IMR-90 (cell line): ENCODE data around the gene SPATA12. TPM values are rescaled to one million over a fixed set of nuclear protein-coding genes. Genes with fewer than 3 reads are reported as not detected.

Source experiments
- ATAC-seq: fragments of 200-7000 bp; cut with Tn5 transposase; 2 replicates; pipeline ENCODE4 v1.9.1; 2020; ENCODE audit warnings: low read depth, mild to moderate bottlenecking, moderate library complexity
- BruUV-seq: library from RNA; stranded (reverse); fragments of 400-500 nt; replicated peaks from 2 replicates; lab custom pipeline; 2021; lab: Mats Ljungman, UMichigan
- CTCF ChIA-PET: fragments of 300-600 bp; formaldehyde crosslinking; extraction: SDS; loops from one replicate; lab custom pipeline; 2021; ENCODE audit warnings: antibody characterized with exemption; lab: Yijun Ruan, JAX
- POLR2A ChIA-PET: fragments of 300-600 bp; sonication (Branson Sonifier 250); formaldehyde crosslinking; loops from one replicate; lab custom pipeline; 2022; ENCODE audit warnings: antibody characterized with exemption; ENCODE audit not compliant: unreplicated experiment; lab: Charles Lee
- DNase-seq: peaks from one replicate; pipeline ENCODE4 v3.0.0; 2013
- H2AFZ ChIP-seq: replicated peaks from 2 replicates; pipeline ENCODE3; 2013; ENCODE audit warnings: low read length, mild to moderate bottlenecking; ENCODE audit not compliant: poor library complexity
- H2AK5ac ChIP-seq: 2 replicates; pipeline ENCODE4 v1.6.1; 2013; ENCODE audit warnings: low read depth, low read length, inconsistent platforms
- H2AK9ac ChIP-seq: replicated peaks from 2 replicates; pipeline ENCODE3; 2013; ENCODE audit warnings: mild to moderate bottlenecking, low read depth, low read length, moderate library complexity; ENCODE audit not compliant: poor library complexity
- H2BK120ac ChIP-seq: 2 replicates; pipeline ENCODE4 v1.6.1; 2013; ENCODE audit warnings: low read depth, low read length, inconsistent platforms
- H2BK15ac ChIP-seq: 3 replicates; pipeline ENCODE4 v1.6.1; 2013; ENCODE audit warnings: low read depth, low read length, inconsistent platforms
- H2BK20ac ChIP-seq: 2 replicates; pipeline ENCODE4 v1.6.1; 2013; ENCODE audit warnings: low read depth, mild to moderate bottlenecking, inconsistent platforms, low read length, moderate library complexity
- H2BK5ac ChIP-seq: 2 replicates; pipeline ENCODE4 v1.6.1; 2013; ENCODE audit warnings: mild to moderate bottlenecking, low read depth, low read length, inconsistent platforms; ENCODE audit not compliant: poor library complexity, severe bottlenecking
- H3K14ac ChIP-seq: replicated peaks from 2 replicates; pipeline ENCODE4 v1.6.1; 2013; ENCODE audit warnings: low read depth, low read length, inconsistent platforms
- H3K18ac ChIP-seq: 2 replicates; pipeline ENCODE4 v1.6.1; 2013; ENCODE audit warnings: low read depth, low read length, control low read depth
- H3K23ac ChIP-seq: 2 replicates; pipeline ENCODE4 v1.6.1; 2013; ENCODE audit warnings: low read depth, low read length, inconsistent platforms
- H3K27ac ChIP-seq: 2 replicates; pipeline ENCODE4 v1.5.1; 2013; ENCODE audit warnings: mild to moderate bottlenecking, control low read depth, low read length; ENCODE audit not compliant: insufficient read depth
- H3K27me3 ChIP-seq: 2 replicates; pipeline ENCODE4 v1.6.1; 2013; ENCODE audit warnings: low read length; ENCODE audit not compliant: control insufficient read depth, insufficient read depth
- H3K36me3 ChIP-seq: 2 replicates; pipeline ENCODE4 v1.6.1; 2013; ENCODE audit warnings: low read length, mixed read lengths; ENCODE audit not compliant: control insufficient read depth, insufficient read depth
- H3K4ac ChIP-seq: 2 replicates; pipeline ENCODE4 v1.6.1; 2013; ENCODE audit warnings: low read depth, low read length, inconsistent platforms
- H3K4me1 ChIP-seq: 2 replicates; pipeline ENCODE4 v1.6.1; 2013; ENCODE audit warnings: low read length, mixed read lengths; ENCODE audit not compliant: control insufficient read depth, insufficient read depth
- H3K4me2 ChIP-seq: 2 replicates; pipeline ENCODE4 v1.6.1; 2013; ENCODE audit warnings: low read depth, mild to moderate bottlenecking, control low read depth, low read length, moderate library complexity
- H3K4me3 ChIP-seq: 2 replicates; pipeline ENCODE4 v1.5.1; 2013; ENCODE audit warnings: low read depth, mild to moderate bottlenecking, control low read depth, low read length, moderate library complexity; ENCODE audit not compliant: insufficient read depth
- H3K56ac ChIP-seq: 2 replicates; pipeline ENCODE4 v1.6.1; 2013; ENCODE audit warnings: low read length, inconsistent platforms; ENCODE audit not compliant: insufficient read depth; ENCODE audit errors: extremely low read depth
- H3K79me1 ChIP-seq, 2 experiments: 2 replicates each; pipeline ENCODE4 v1.6.1; 2013; ENCODE audit warnings: low read length in 2 of 2, inconsistent platforms in 1 of 2, low read depth in 1 of 2
- H3K9ac ChIP-seq: 2 replicates; pipeline ENCODE4 v1.6.1; 2013; ENCODE audit warnings: low read depth, low read length, control low read depth
- H3K9me1 ChIP-seq: 2 replicates; pipeline ENCODE4 v1.6.1; 2013; ENCODE audit warnings: low read length, inconsistent platforms; ENCODE audit not compliant: insufficient read depth
- H3K9me3 ChIP-seq: 2 replicates; pipeline ENCODE4 v1.6.1; 2013; ENCODE audit warnings: low read length; ENCODE audit not compliant: control insufficient read depth, insufficient read depth
- H4K20me1 ChIP-seq: 2 replicates; pipeline ENCODE4 v1.6.1; 2013; ENCODE audit warnings: low read length, inconsistent platforms; ENCODE audit not compliant: insufficient read depth
- H4K5ac ChIP-seq: 2 replicates; pipeline ENCODE4 v1.6.1; 2013; ENCODE audit warnings: mild to moderate bottlenecking, low read depth, low read length, control low read depth
- H4K8ac ChIP-seq, 2 experiments: 2 replicates each; pipeline ENCODE4 v1.6.1; 2013; ENCODE audit warnings: low read depth in 2 of 2, low read length in 2 of 2, control low read depth in 1 of 2, inconsistent platforms in 1 of 2
- H4K91ac ChIP-seq: 2 replicates; pipeline ENCODE4 v1.6.1; 2013; ENCODE audit warnings: low read depth, low read length, inconsistent platforms; ENCODE audit not compliant: insufficient read depth
- CEBPB ChIP-seq: IDR thresholded peaks from 2 replicates; pipeline ENCODE4 v1.6.1; 2012; ENCODE audit warnings: low read depth, low read length, improper control_type of control experiment
- MAZ ChIP-seq: IDR thresholded peaks from 2 replicates; pipeline ENCODE4 v1.6.1; 2012; ENCODE audit warnings: low read depth, mild to moderate bottlenecking, low read length, improper control_type of control experiment, moderate library complexity, borderline replicate concordance
- WGBS, 2 experiments: methylation state at CpG; one replicate each; pipeline versions ENCODE4 v1.1.5 to v1.1.7; 2013; ENCODE audit warnings: missing lambda C conversion rate in 2 of 2; ENCODE audit not compliant: insufficient read length in 1 of 2; ENCODE audit errors: extremely low coverage in 2 of 2; 5-methylcytosine and 5-hydroxymethylcytosine counted together
- dilution Hi-C: fragments of 300-500 bp; cut with HindIII; formaldehyde crosslinking; loops from one replicate; pipeline ENCODE4 v1.14.3; 2018; ENCODE audit warnings: low sequenced_read_pairs; ENCODE audit not compliant: unreplicated experiment
- in situ Hi-C: fragments of 300-500 bp; cut with MboI; formaldehyde crosslinking; loops from 3 replicates; pipeline ENCODE4 v1.14.3; 2019; ENCODE audit warnings: low sequenced_read_pairs, inconsistent platforms, mixed read lengths
- intact Hi-C: fragments of 100-400 bp; cut with micrococcal nuclease; formaldehyde crosslinking; loops from 2 replicates; pipeline ENCODE4 v1.10.0; 2022
- polyA plus RNA-seq, 3 experiments: library from polyadenylated mRNA; depleted of rRNA; stranded (reverse); fragments of >200 nt; gene quantifications; 2 replicates each; pipeline ENCODE4 v1.2.3, GENCODE V29; 2012; ENCODE audit warnings: low replicate concordance in 1 of 3
- total RNA-seq: library from RNA; depleted of rRNA; stranded (reverse); fragments of >200 nt; gene quantifications from 2 replicates; pipeline ENCODE4 v1.2.3, GENCODE V29; 2012
- TF ChIP-seq, protein P1 (sequence below): fragments of 150-350 bp; IDR thresholded peaks from 2 replicates; pipeline ENCODE4 v1.6.1; 2017; ENCODE audit warnings: mild to moderate bottlenecking, antibody characterized with exemption, low read length, low read depth

SPATA12 gene
- total and polyA plus RNA-seq, 2 of the 4 experiments (the other 2 are of a cell fraction): under 0.01 TPM; not detected in 1

DNA sequence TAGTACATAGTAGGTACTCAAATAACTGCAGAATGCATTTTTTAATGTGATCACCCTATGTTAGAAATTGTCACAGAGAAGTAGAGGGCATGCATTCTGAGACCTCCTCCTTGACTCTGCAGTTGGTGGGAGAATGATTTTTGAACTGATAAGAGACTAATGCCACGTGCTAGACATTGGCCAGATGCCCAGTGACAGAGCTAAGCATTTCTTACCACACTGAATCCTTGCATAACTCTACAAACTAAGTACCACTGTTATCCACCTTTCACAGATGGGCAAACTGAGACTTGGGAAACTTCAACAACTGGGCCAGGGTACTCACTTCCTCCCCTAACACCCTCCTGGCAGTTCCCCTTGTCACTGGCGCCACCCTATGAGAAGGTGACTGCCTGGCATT is 33.5 kb upstream of the SPATA12 start:
- WGBS, 2 experiments: 50% methylated on average over 2 of the region's 2 CpGs; no CpG with 5 or more reads in 1 of the 2 experiments
- no peak overlapping the region for H3K4ac ChIP-seq
- no peaks in the 10 kb centered on the region for H3K9me3 ChIP-seq
- no peak overlapping the region for H3K56ac ChIP-seq
- POLR2A ChIA-PET: no interaction called here
- H4K91ac ChIP-seq: no peak overlapping the region
- H3K27me3 ChIP-seq: peaks cover 2% of the 10 kb centered on the region; the same call in 1 of the 2 replicates
- H3K14ac ChIP-seq: no peak overlapping the region
- no peaks in the 10 kb centered on the region for H3K79me1 ChIP-seq
- H2BK120ac ChIP-seq: no peak overlapping the region
- DNase-seq: peak; percentile 56
- no peak overlapping the region for H3K4me3 ChIP-seq
- no peak overlapping the region for H3K18ac ChIP-seq
- intact Hi-C loops (no loop called here), in situ Hi-C loops (no loop called here), dilution Hi-C loops (no loop called here)
- no peak overlapping the region for H3K4me2 ChIP-seq
- no peak overlapping the region for H2AFZ ChIP-seq
- no peak overlapping the region for H2BK5ac ChIP-seq
- H2AK5ac ChIP-seq: no peak overlapping the region
- H3K4me1 ChIP-seq: no peaks in the 10 kb centered on the region; the same call in 1 of the 2 replicates
- no peaks in the 10 kb centered on the region for H3K36me3 ChIP-seq
- H4K20me1 ChIP-seq: no peaks in the 10 kb centered on the region
- no TSS peak for BruUV-seq
- CTCF ChIA-PET: no interaction called here
- H2BK20ac ChIP-seq: no peak overlapping the region
- ATAC-seq: no peak; the same call in 1 of the 2 replicates
- H2AK9ac ChIP-seq: no peak overlapping the region
- no peak overlapping the region for H3K27ac ChIP-seq
- no peak overlapping the region for H3K23ac ChIP-seq
- H4K5ac ChIP-seq: no peak overlapping the region
- TF ChIP-seq MAZ: no peak
- TF ChIP-seq CEBPB: peak; percentile 40; the same call in 1 of the 2 replicates
- TF ChIP-seq, protein P1, sequence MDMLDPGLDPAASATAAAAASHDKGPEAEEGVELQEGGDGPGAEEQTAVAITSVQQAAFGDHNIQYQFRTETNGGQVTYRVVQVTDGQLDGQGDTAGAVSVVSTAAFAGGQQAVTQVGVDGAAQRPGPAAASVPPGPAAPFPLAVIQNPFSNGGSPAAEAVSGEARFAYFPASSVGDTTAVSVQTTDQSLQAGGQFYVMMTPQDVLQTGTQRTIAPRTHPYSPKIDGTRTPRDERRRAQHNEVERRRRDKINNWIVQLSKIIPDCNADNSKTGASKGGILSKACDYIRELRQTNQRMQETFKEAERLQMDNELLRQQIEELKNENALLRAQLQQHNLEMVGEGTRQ: peak; percentile 38; the same call in 1 of the 2 replicates
- no peak overlapping the region for H4K8ac ChIP-seq
- H3K9ac ChIP-seq: no peak overlapping the region
- no peaks in the 10 kb centered on the region for H3K9me1 ChIP-seq
- H2BK15ac ChIP-seq: no peak overlapping the region
